HG03571 (cell line): ENCODE results near the gene ELOVL2.
"Not testable (repeated sequence)": the region's sequence is repeated elsewhere in the genome, so short reads cannot be mapped to it uniquely, and the experiment has no call there.

Source experiments
- ATAC-seq: cut with Tn5 transposase; IDR thresholded peaks from one replicate; pipeline ENCODE4 v1.9.1; 2021; ENCODE audit not compliant: unreplicated experiment

ELOVL2 gene, protein sequence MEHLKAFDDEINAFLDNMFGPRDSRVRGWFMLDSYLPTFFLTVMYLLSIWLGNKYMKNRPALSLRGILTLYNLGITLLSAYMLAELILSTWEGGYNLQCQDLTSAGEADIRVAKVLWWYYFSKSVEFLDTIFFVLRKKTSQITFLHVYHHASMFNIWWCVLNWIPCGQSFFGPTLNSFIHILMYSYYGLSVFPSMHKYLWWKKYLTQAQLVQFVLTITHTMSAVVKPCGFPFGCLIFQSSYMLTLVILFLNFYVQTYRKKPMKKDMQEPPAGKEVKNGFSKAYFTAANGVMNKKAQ

DNA sequence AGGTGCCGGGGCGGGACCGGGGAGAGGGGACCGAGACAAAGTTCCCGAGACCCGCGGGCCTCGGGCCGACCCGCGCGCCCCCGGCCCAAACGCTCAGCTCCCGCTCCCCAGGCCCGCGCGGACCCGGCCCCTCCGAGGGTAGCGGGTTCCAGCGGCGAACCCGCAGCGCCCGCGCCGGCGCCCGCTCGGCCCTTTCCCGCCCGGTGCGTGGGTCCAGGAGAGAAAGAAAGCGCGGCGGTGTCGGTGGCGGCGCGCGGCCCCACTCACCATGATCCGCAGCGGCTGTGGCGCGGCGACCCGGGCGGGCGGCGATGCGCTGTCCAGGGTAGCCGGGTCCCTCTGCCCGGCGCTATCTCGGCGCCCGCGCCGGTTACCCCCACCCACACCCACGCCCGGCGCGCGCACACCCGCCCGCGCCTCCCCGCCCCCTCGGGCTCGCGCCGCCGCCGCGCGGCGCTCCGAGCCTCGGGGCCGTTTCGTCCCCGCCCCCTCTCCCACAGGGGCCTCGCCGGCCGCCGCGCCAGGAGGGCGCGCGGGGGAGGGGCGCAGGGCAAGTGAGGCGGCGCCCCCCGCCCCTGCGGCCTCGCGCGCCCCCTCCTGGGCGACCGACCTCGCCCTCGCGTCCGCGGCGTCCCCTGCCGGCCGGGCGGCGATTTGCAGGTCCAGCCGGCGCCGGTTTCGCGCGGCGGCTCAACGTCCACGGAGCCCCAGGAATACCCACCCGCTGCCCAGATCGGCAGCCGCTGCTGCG is at the start of gene ELOVL2:
Gene ELOVL2, minus strand, starts transcription at position 345 of the 751 bp plus-strand sequence. Its CDS starts 75 bp downstream, at position 270.
- ATAC-seq, result peak; percentile 59

DNA sequence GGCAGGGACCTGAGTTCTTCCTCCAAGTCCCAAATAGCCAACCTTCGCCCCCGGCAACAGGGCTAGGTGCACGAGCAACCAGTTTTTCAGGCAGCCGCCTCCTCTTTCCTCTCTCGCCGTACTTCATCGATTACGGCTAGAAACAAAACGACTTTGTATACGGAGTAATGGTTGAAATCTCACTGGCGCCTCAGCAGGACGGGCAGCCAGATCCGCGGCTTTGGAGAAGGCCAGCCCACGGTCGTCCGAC is 49.2 kb upstream of the ELOVL2 start:
- peak; percentile 18 for ATAC-seq

DNA sequence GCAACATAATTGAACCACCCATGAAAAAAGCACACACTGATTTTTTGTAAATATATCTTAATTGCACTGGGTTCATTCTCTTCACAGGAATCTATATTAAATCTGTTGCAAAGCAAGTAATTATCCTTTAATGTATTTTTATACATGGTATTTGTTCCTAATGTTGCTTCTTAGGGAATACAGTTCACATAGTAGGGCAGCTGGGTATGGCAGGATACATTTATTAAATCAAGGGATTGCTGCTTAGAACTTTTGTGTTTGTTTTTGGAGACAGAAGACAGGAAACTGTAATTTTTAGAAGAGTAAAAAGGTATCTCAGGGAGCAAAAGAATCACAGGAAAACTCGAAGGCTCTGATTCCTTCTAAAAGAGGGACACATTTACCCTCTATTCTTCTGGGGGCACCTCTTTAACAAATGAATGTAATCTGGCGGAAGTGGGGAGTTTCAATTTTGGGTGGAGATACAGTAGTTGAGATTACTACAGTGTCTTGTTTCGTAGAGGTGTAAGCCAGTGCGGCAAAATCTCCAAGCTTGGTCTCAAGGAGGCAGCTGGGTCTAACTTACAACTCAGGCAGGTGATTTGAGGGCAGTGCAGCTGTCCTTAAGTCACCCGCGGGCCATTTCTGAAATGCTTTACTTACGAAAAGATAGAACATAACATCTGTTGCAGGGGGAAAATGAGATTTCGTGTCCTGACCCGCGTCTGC is 48.7 kb upstream of the ELOVL2 start:
- ATAC-seq, result peak; percentile 31

DNA sequence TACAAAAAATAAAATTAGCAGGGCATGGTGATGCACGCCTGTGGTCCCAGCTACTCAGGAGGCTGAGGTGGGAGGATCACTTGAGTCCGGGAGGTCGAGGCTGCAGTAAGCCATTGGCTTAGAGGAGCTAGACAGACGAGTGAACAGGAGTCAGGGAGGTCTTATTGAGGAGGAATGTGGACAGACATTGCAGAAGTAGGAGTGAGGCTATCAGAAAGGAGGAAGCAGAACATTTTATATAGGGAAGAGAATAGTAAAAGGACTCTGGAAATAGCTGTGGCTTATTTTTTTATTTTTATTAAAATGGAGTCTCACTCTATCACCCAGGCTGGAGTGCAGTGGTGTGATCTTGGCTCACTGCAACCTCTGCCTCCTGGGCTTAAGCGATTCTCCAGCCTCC is 47.0 kb upstream of the ELOVL2 start:
- not testable (repeated sequence) for ATAC-seq

DNA sequence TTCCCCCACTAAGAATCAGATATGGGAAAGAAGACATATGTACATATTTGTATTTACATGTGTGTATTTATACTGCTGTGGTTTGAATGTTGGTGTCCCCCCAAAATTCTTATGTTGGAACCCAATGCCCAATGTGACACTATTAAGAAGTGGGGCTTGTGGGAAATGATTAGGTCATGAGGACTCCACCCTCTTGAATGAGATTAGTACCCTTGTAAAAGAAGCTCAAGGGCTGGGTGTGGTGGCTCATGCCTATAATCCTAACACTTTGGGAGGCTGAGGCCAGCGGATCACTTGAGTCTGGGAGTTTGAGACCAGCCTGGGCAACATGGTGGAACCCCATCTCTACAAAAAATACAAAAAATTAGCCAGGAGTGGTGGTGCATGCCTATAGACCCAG is 45.6 kb upstream of the ELOVL2 start:
- no peak for ATAC-seq

DNA sequence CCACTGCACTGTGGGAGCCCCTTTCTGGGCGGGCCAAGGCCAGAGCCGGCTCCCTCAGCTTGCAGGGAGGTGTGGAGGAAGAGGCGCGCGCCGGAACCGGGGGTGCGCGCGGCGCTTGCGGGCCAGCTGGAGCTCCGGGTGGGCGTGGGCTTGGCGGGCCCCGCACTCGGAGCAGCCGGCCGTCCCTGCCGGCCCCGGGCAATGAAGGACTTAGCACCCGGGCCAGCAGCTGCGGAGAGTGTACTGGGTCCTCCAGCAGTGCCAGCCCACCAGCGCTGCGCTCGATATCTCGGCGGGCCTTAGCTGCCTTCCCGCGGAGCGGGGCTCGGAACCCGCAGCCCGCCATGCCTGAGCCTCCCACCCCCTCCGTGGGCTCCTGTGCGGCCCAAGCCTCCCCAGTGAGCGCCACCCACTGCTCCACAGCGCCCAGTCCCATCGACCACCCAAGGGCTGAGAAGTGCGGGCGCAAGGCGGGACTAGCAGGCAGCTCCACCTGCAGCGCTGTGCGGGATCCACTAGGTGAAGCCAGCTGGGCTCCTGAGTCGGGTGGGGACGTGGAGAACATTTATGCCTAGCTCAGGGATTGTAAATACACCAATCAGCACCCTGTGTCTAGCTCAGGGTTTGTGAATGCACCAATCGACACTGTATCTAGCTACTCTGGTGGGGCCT is 43.2 kb upstream of the ELOVL2 start:
- ATAC-seq, result not testable (repeated sequence)

DNA sequence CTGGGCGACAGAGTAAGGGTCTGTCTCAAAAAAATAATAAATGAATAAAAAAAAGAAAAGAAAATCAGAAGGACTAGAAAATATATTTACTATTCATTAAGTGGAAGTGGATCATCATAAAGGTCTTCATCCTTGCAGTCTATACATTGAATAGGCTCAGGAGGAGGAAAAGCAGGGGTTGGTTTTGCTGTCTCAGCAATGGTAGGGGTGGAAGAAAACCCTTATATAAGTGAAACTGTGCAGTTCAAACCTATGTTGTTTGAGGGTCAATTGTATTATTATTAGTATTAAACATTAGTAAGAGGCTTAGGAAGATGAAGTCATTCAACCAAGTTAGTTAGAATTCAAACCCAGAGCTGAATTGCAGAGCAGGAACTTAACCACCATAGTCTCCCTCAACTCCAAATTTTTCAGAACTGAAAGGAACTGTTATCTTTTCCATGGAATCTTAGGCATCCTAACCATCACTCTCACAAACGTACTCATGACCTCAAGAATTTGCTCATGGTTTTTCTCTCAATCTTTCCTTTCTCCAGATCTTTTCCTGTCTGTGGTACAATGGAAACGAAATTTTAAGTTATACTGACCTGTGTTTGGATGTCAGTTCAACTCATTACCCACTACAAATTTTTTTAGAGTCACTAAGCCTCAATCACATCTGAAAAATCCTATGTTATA is 41.8 kb upstream of the ELOVL2 start:
- no peak for ATAC-seq

DNA sequence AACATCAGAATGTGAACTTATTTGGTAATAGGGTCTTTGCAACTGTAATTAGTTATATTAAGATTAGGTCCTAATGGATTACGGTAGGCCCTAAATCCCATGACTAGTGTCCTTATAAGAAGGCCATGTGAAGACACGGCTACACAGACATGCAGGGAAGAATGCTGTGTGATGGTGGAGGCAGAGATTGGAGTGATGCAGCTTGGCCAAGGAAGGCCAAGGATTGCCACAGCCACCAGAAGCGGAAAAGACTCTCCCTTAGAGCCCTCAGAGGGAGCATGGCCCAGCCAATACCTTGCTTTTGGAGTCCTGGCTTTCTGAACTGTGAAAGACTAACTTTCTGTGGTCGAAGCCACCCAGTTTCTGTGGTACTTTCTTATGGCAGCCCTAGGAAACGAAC is 39.9 kb upstream of the ELOVL2 start:
- no peak for ATAC-seq

DNA sequence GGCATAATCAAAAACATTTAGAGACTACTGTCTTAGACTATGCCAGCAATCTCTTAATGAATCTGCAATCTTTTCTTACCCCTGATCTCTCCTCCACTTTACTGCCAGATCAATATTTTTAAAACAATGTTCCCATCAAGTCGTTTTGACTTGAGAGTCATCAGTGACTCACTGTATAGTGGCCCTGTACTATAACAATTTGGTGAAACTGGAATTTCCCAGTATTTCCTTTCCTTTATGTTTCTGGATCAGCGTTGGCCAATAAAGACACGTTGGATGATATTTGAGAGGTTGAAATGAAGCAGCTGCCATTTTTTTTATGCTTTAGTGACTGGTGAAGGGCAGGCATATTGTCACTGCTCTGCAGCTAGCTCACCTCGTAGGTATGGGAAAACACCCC is 39.4 kb upstream of the ELOVL2 start:
- ATAC-seq, result no peak

DNA sequence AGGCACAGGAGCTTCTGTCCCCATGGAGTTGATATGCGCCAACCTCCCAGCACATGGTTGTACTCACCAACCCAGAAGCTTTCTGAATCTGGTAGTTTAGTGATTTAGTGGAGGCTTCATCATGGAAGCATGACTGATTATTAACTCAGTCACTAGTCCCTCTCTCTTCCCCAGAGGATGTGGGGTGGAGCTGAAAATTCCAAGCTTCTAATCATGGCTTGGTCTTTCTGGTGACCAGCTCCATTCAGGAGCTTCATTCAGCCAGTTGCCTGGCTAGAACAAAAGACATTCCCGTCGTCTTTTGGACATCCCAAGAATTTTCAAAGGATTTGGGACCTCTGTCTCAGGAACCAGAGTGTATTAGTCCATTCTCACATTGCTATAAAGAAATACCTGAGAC is 36.2 kb upstream of the ELOVL2 start:
- ATAC-seq, result no peak

DNA sequence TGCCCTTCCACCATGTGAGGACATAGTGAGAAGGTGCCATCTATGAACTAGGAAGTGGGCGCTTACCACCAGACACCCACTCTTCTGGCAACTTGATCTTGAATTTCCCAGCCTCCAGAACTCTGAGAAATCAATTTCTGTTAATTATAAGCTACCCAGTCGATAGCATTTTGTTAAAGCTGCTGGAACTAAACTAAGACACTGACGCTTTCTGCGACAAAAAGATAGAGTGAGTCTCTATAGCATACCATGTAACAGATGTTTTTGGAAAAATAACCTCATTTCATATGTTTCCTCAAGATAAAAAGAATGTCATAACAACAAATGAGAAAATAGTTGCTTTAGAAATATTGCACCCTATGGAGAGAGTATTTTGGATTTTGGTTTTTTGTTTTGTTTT is 34.2 kb upstream of the ELOVL2 start:
- no peak for ATAC-seq

DNA sequence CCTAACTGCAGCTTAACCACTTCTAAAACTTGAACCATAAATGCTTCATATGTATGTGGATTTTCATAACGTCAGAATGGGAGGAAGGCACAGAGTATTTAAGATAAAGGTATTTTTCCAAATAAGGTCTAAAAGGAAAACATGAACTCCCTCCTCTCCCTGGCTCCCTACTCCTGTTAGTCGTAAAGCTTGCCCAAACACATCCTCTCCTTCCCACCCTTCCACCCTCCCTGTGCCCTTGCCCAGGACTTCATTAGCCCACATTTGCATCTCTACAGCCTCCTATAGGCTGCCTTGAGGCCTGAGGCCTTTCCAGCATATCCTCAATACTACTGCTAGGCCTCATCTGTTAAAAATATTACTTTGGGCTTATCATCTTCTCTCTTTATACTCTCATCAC is 32.4 kb upstream of the ELOVL2 start:
- ATAC-seq, result no peak

DNA sequence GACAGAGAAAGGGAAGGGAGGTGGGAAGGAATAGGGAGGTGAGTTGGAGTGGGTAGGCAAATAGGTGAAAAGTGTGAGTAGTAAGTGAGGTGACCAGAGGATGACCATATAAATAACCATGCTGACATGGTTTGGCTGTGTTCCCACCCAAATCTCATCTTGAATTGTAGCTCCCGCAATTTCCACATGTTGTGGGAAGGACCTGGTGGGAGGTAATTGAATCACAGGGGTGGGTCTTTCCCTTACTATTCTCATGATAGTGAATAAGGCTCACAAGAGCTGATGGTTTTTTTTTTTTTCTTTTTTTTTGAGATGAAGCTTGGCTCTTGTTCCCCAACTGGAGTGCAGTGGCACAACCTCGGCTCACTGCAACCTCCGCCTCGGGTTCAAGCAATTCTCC is 28.0 kb upstream of the ELOVL2 start:
- no peak for ATAC-seq

DNA sequence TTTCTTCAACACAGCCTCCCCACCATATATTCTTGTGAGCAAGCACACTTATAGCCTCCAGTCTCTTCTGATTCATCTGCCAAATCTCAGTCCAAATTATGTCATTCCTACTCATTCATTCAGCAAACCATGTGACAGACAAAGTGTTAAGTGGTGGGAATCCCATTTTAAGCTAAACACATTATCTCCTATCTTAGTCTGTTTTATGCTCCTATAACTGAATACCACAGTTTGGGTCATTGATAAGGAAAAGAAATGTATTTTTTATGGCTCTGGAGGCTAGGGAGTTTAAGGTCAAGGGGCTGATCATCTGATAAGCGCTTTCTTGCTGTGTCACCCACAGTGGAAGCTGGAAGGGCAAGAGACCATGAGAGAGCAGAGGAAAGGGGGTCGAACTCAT is 25.7 kb upstream of the ELOVL2 start:
- no peak for ATAC-seq

DNA sequence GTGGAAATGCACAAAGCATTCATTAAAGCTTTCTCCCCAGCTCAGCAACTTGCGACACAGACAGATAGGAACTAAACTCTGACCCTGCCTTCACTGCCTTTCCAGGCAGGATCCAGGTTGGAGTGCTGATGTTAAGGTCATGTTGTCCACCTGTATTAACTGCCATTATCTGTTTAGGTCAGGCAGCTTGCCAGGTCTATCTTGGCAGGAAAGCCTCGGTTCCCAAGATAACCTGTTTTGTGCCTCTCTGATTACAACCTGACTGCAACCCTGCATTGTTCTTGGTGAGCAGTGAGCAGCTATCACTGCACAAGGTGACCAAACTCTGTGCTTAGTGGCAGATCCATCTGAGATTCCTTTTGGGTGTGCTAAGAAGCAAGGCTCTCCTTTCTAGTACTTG is 23.2 kb upstream of the ELOVL2 start:
- no peak for ATAC-seq

DNA sequence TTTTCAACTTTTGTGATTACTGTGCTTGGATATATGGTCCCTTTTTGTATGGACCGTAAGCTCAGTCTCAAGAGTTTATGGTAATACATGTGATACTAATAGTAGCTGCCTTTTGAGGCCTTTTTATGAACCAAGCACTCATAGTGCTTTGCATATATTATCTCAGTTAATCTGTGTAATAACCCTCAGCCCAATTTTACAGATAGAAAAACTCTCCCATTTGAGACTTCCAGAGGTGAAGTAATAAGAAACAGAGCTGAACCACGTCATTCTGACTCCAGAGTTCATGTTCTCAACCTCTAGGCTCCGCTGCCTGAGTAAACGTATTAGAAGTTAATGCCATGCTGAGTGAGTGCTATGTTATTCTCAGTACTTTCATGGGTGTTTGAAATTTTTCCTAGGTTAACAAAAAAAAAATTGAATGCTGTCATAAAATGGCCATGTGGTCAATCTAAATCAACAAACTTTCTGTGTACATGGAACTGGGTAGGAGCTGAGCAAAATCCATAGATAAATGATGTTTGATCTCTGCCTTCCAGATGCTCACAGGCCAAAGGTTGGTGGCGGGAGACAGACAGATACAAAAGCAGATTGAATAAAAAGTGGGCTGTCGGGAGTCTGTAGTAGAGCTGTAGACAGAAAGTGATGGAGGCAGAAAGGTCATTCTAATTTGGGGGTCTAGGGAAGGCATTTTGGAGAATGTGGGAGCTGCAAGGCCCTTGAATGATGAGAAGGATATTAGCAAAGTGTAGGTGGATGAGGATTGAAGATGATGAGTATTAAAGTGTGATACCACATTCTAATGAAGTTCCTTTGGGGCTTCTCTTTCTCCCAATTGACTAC is 22.6 kb upstream of the ELOVL2 start:
- no peak for ATAC-seq

DNA sequence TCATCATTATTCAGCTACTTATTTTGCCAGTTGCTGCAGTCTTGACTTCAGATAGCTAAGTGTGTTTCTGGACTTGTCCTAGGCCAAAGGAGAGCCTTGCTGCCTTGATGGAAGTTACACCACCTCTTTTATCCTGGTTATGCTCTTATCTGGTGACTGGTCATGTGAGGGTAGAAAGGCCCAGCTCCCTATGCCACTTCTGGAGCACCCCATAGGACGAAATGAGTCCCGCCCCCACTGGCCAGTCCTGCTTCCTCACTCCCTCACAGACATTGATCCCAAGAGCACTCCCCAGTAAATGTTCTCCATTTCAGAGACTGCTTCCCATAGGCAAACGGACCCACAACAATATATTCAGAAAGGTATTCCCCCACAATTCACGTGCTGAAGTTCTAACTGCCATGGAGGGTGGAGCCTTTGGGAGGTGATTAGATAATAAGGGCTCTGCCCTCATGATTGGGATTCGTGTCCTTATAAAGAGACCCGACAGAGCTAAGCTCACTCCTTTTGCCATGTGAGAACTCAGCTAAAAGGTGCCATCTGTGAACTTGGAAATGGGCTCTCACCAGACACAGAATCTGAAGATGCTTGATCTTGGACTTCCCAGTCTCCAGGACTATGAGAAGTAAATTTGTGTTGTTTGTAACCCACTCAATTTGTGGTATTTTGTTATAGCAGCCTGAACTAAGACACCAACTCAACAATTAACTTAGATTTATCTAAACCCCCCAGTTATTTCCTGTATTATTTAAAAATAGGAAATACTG is 21.5 kb upstream of the ELOVL2 start:
- ATAC-seq, result no peak

DNA sequence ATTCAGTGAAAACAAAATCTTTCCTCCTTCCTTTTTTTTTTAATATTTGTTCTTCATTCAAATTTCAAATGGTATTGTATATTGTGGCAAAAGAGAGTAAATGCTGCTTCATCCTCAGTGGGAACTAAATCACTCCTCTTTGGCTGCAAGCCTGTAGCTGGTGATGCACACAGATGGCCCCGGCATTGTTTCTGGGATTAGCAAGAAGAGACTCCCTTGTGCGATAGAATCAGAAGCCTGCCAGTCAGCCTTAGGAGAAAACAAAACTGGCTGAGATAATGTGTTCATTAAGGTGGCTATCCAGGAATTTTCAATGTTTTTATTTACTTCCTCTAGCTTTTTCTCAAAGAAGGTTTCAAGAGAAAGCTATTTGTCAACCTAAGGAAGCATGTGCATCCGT is 20.7 kb upstream of the ELOVL2 start:
- ATAC-seq, result no peak

DNA sequence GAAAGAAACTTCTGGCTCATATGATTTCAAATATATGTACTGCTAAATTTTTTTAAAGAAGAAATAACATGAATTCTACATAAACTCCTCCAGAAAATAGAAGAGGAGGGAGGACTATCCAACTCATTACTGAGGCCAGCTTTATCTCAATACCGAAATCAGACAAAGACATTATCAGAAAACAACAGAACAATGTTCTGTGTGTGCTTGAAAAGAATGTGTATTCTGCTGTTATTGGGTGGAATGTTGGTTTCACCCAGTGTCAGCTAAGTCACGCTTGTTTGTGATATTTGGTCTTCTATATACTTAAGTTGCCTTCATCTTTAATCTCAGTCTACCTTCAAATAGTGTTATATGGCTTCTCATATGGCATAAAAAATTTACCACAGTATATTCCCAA is 18.6 kb upstream of the ELOVL2 start:
- ATAC-seq, result no peak

DNA sequence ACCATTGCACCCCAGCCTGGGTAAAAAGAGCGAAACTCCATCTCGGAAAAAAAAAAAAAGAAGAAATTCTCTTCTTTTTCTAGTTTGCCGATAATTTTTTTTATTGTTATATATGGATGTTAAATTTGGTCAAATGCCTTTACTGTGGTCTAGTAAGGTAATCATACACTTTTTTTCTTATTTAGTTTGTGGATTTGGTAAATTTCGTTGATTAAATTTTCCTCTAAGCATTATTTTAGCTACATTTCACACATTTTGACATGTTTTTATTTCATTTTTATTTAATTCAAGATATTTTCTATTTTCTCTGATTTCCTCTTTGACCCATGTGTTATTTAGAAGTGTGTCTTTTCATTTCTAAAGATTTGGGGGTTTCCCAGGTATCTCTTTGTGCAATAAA is 18.0 kb upstream of the ELOVL2 start:
- no peak for ATAC-seq
